ENCODE measurements around the gene ATG7. TPM values are rescaled to one million over a fixed set of nuclear protein-coding genes. Genes with fewer than 3 reads are reported as not detected.
A peak's percentile ranks its signal among the peaks of the same experiment; 100 is the strongest.

Gene ATG7
- total RNA-seq, 1 donor from 2014 or later = 53.4 TPM

DNA sequence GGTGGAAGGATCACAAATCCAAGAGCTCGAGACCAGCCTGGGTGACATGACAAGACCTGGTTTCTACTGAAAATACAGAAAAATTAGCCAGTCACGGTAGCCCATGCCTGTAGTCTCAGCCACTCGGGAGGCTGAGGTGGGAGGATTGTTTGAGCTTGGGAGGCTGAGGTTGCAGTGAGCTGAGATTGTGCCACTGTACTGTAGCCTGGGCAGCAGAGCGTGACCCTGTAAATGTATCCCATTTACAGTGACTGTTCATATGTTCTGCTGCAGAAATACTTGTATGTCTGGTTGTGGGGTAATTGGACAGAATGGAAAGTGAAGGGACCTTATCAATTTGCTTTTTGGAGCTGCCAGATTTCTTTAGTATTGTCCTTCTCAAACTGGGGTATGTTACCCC is 24.9 kb downstream of the ATG7 start:
- no peak for TF ChIP-seq CTCF (IDR thresholded peaks at IDR 0.05; ENCODE audit: insufficient read depth, low read length, severe bottlenecking)
- FAIRE-seq = no peak
- no peaks in the 10 kb centered on the region for H3K27me3 ChIP-seq (ENCODE audit: control insufficient read depth, insufficient read depth, low read length)
- H3K36me3 ChIP-seq (ENCODE audit: control insufficient read depth, insufficient read depth, low read length) = peaks cover 5% of the 10 kb centered on the region
- no peak overlapping the region for H3K4me3 ChIP-seq (ENCODE audit: low read depth, low read length)
- no peak for DNase-seq (ENCODE audit: low read depth)

DNA sequence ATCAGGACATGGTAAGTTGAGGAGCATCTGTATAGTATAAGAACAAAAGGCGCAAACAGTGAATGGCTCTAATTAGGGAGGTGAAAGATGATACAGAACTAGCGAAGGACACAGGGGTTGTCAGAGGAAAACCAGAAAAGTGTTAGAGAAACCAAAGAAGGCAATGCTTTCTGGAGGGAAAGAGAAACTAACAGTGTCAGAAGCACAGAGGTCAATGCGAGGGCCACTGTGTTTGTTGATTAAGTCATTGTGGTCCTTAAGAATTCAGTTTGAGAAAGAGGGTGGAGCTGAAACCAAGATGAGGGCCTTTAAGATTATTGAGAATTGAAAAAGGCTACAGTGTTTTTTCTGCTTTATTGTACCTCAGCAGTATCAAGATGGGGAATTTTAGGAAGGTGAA is 28.8 kb downstream of the ATG7 start:
- H3K36me3 ChIP-seq (ENCODE audit: control insufficient read depth, insufficient read depth, low read length) = peaks cover 6% of the 10 kb centered on the region
- no peaks in the 10 kb centered on the region for H3K27me3 ChIP-seq (ENCODE audit: control insufficient read depth, insufficient read depth, low read length)
- TF ChIP-seq CTCF (IDR thresholded peaks at IDR 0.05; ENCODE audit: insufficient read depth, low read length, severe bottlenecking) = no peak
- no peak for DNase-seq (ENCODE audit: low read depth)
- H3K4me3 ChIP-seq (ENCODE audit: low read depth, low read length) = no peak overlapping the region
- no peak for FAIRE-seq

DNA sequence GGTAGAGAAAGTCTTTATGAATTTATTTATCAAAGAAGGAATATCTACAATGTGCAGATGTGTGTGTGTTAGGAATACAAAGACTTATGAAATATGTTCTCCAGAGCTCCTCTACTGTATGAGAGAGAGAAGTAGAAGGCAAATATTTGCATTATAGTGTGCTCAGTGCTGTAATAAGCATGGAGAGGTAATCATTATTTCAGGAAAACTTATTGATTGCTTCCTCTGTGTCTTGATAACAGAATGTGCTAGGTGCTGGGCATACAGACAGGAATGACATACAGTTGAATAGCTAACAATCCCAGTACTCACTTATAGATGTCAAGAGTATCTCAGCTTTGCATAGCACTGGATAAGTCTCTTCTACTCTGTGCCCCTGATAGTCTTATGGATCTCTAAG is 30.2 kb downstream of the ATG7 start:
- H3K36me3 ChIP-seq (ENCODE audit: control insufficient read depth, insufficient read depth, low read length) = peaks cover 10% of the 10 kb centered on the region
- DNase-seq (ENCODE audit: low read depth) = no peak
- no peak for FAIRE-seq
- TF ChIP-seq CTCF (IDR thresholded peaks at IDR 0.05; ENCODE audit: insufficient read depth, low read length, severe bottlenecking) = no peak
- no peak overlapping the region for H3K4me3 ChIP-seq (ENCODE audit: low read depth, low read length)
- H3K27me3 ChIP-seq (ENCODE audit: control insufficient read depth, insufficient read depth, low read length) = no peaks in the 10 kb centered on the region

DNA sequence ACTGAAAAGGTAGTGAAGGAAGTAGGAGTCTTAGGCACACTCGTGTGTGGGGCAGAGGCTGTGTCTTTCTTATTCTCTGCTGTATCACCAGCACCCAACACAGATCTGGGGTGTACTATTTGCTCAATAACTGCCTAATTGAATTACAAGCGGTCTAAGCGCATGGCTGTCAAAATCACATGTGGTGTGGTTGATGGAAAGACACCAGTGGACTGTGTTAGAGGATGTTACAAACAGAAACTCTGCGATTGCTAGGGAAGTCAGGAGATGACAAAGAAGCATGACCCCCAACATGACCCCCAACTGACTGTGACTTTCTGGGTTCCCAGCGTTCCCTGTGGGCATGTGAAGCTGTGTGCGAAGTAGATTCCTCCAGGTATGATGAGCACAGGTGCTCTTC is 32.0 kb downstream of the ATG7 start:
- FAIRE-seq (no peak), DNase-seq (ENCODE audit: low read depth) (no peak)
- no peak for TF ChIP-seq CTCF (IDR thresholded peaks at IDR 0.05; ENCODE audit: insufficient read depth, low read length, severe bottlenecking)
- peaks cover 18% of the 10 kb centered on the region for H3K36me3 ChIP-seq (ENCODE audit: control insufficient read depth, insufficient read depth, low read length)
- H3K27me3 ChIP-seq (ENCODE audit: control insufficient read depth, insufficient read depth, low read length) = no peaks in the 10 kb centered on the region
- no peak overlapping the region for H3K4me3 ChIP-seq (ENCODE audit: low read depth, low read length)

DNA sequence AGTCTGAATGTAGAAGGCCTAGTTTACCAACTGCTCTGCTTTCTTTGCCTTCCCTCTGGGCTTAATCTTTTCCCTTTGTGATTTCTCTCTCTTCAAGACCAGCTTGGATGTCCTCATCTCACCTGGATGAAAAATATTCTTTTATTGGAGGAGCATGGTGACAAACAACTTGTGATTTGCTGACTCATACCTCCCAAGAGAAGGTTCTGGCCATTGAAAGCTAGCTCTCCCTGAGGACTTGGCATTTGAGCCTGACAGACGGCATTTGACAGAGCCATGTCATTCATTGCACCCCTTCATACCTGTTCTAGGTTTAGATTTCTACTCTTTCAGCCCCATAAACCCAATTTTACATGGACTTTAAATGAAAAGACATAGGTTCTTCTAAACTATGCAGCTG is 33.3 kb downstream of the ATG7 start:
- H3K36me3 ChIP-seq (ENCODE audit: control insufficient read depth, insufficient read depth, low read length) = peaks cover 18% of the 10 kb centered on the region
- no peaks in the 10 kb centered on the region for H3K27me3 ChIP-seq (ENCODE audit: control insufficient read depth, insufficient read depth, low read length)
- H3K4me3 ChIP-seq (ENCODE audit: low read depth, low read length) = no peak overlapping the region
- TF ChIP-seq CTCF (IDR thresholded peaks at IDR 0.05; ENCODE audit: insufficient read depth, low read length, severe bottlenecking) = no peak
- DNase-seq (ENCODE audit: low read depth) (peak; percentile 52), FAIRE-seq (no peak)

- FAIRE-seq = peak; percentile 7
- DNase-seq (ENCODE audit: low read depth) = no peak
- Histone ChIP-seq H3K36me3 (ENCODE audit: control insufficient read depth, insufficient read depth, low read length) (peaks cover 18% of the 10 kb centered on the region), H3K27me3 (ENCODE audit: control insufficient read depth, insufficient read depth, low read length) (no peaks in the 10 kb centered on the region), H3K4me3 (ENCODE audit: low read depth, low read length) (no peak overlapping the region)
- no peak for TF ChIP-seq CTCF (IDR thresholded peaks at IDR 0.05; ENCODE audit: insufficient read depth, low read length, severe bottlenecking)
These were observed 34.8 kb downstream of the ATG7 start for GRCh38 chr3:11306817-11307589.
